Esophagus muscularis mucosa (tissue), 3 donors: Measurements from ENCODE around the gene MAP2K5.

Experiments used
- CTCF ChIP-seq, 3 experiments: fragments of 200-600 bp in 2 of 3; fragments of 450-650 bp in 1 of 3; sonication (generic) in 2 of 3; IDR thresholded peaks; one replicate each; pipeline ENCODE4 v1.5.1; 2017 to 2019; ENCODE audit warnings: antibody characterized with exemption in 3 of 3, mild to moderate bottlenecking in 2 of 3, moderate library complexity in 1 of 3
- POLR2AphosphoS5 ChIP-seq, 2 donors: sonication (generic); formaldehyde crosslinking; IDR thresholded peaks; one replicate each; pipeline ENCODE4 v1.6.1; 2017; ENCODE audit warnings: antibody characterized with exemption in 2 of 2

DNA sequence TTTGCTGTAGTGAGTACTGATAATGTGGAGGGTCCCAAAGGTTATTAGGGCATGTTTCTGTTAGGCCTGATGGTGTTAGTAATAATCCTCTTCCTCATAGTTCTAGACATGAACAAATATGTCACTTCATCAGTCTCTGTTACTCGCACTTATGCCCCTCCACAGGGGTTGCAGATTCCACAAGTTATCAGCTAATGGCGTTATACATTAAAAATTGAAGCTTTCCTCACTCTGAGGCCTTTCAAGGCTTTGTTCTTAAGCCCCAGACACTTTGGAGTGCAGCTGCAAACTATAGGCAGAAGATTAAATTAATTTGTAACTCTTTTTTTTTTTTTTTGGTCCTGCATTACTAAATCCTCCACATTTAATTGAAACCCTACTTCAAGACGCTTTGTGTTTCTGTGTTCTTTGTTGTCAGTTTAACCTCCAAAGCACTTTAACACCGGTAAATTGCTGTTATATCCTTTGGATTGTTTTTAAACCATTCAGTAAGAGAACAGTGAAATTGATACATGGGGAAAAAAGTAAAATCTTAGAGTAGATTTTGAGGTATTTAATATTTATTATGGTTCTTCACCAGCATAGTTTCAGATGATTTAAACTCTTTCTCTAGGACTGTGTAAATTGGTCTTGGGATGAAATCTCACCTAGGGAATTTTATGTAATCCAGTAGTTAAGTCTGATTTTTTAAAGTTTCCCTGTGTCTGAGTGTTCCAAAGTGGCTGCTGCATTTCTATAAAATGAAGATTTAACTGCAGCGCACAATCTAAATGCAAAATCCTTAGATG is 179.7 kb downstream of the MAP2K5 start:
- no peak for TF ChIP-seq CTCF (IDR thresholded peaks at IDR 0.05)
- TF ChIP-seq POLR2AphosphoS5 (IDR thresholded peaks at IDR 0.05), result no peak
